Stomach (tissue), 9 donors: ENCODE data around the gene SYNE3. TPM values are rescaled to one million over a fixed set of nuclear protein-coding genes. Genes with fewer than 3 reads are reported as not detected.
A peak's percentile ranks its signal among the peaks of the same experiment; 100 is the strongest.

Experiments
- DNase-seq, 2 donors: peaks; one replicate each; pipeline versions ENCODE4 v3.0.0 to v3.0.0-alpha.2; 2013 to 2019
- H3K27ac ChIP-seq, 5 donors: fragments of 200-600 bp in 4 of 5; sonication (generic) in 4 of 5; one replicate each; pipeline ENCODE4 v1.5.1; 2013 to 2019; ENCODE audit warnings: mild to moderate bottlenecking in 1 of 5, moderate library complexity in 1 of 5
- H3K27me3 ChIP-seq, 3 donors: fragments of 200-600 bp; sonication (generic); one replicate each; pipeline ENCODE4 v1.5.1; 2017 to 2019; ENCODE audit warnings: mixed run types in 1 of 3
- H3K36me3 ChIP-seq, 4 donors: fragments of 200-600 bp; sonication (generic); 1 replicate in 3 of 4; 2 replicates in 1 of 4; pipeline ENCODE4 v1.5.1; 2016 to 2019
- H3K4me1 ChIP-seq, 4 donors: fragments of 200-600 bp; sonication (generic); one replicate each; pipeline ENCODE4 v1.5.1; 2016 to 2019
- H3K4me3 ChIP-seq, 4 donors: fragments of 200-600 bp; sonication (generic) in 3 of 4; one replicate each; pipeline ENCODE4 v1.5.1; 2016 to 2019; ENCODE audit warnings: mild to moderate bottlenecking in 1 of 4
- H3K9me3 ChIP-seq, 4 donors: fragments of 200-600 bp; sonication (generic); one replicate each; pipeline ENCODE4 v1.5.1; 2016 to 2019
- EP300 ChIP-seq: sonication (generic); formaldehyde crosslinking; IDR thresholded peaks from one replicate; pipeline ENCODE4 v1.6.1; 2017; ENCODE audit warnings: antibody characterized with exemption
- POLR2A ChIP-seq, 4 donors: fragments of 450-650 bp; IDR thresholded peaks; one replicate each; pipeline ENCODE4 v1.6.1; 2016; ENCODE audit warnings: antibody characterized with exemption in 4 of 4, control low read depth in 2 of 4, mild to moderate bottlenecking in 1 of 4, moderate library complexity in 1 of 4
- POLR2AphosphoS5 ChIP-seq, 3 donors: sonication (generic); formaldehyde crosslinking; IDR thresholded peaks; one replicate each; pipeline ENCODE4 v1.6.1; 2016; ENCODE audit warnings: antibody characterized with exemption in 3 of 3
- WGBS, 5 donors: extraction: QIAGEN DNeasy Blood & Tissue Kit in 3 of 5; methylation state at CpG; one replicate each; pipeline versions ENCODE4 v1.1.5 to v1.1.7; 2013 to 2018; 5-methylcytosine and 5-hydroxymethylcytosine counted together
- intact Hi-C: fragments of 100-400 bp; cut with DNase I; formaldehyde crosslinking; loops from one replicate; pipeline ENCODE4 v1.15.1; 2023; ENCODE audit warnings: low total_unique reads
- polyA plus RNA-seq, 3 donors: library from polyadenylated mRNA; stranded (reverse); fragments of 200-250 nt; gene quantifications; one replicate each; pipeline ENCODE4 v1.2.3, GENCODE V29; 2013
- total RNA-seq, 5 donors: library from RNA; depleted of rRNA; stranded (reverse); fragments of >200 nt; gene quantifications; one replicate each; pipeline versions ENCODE4 v1.1.0 to v1.2.3, GENCODE V29; 2014 to 2016
- TF ChIP-seq, protein P1 (sequence below), 7 experiments: fragments of 450-650 bp in 4 of 7; fragments of 200-600 bp in 3 of 7; sonication (generic) in 3 of 7; IDR thresholded peaks; one replicate each; pipeline ENCODE4 v1.5.1; 2016 to 2019; ENCODE audit warnings: antibody characterized with exemption in 7 of 7, control low read depth in 2 of 7, mild to moderate bottlenecking in 1 of 7
- donor health status: healthy with polysubstance abuse.
- donor health status: Bipolar disorder and iron deficiency.
- donor health status: healthy.

The SYNE3 gene
- total and polyA plus RNA-seq, 8 donors = 0.58 to 85.2 (median 5.9) TPM

DNA sequence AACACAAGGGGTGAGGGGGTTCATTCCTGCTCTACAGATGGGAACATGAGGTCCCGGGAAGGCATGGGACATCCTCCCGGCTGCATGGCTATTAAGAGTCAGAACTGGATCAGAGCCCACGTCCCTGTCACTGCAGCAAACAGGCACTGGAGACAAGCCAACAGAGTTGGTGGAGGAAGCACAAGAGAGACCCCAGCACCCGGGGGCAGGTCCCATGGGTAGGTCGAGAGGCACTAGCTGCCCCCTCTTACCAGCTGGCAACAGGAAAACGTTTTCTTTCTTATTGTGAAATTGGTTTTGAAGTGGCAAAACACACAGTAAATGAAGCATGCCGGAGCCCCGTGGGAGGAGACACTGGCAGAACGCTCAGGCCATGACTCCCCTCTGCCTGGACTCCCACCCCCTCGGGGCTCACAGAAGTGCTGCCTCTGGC lies 43.6 kb downstream of the SYNE3 start:
- DNase-seq = no peak
- intact Hi-C loops = no loop called here
- Histone ChIP-seq H3K36me3 (peaks cover 9 to 50% (median 48%) of the 10 kb centered on the region in 4 donors), H3K9me3 (no peaks in the 10 kb centered on the region), H3K4me1 (peaks cover 8 to 15% (median 13%) of the 10 kb centered on the region in 4 donors), H3K4me3 (no peak overlapping the region), H3K27ac (no peak overlapping the region), H3K27me3 (no peaks in the 10 kb centered on the region)
- 71 to 76% (median 71%) methylated on average over 10 of the region's 10 CpGs for WGBS, 5 donors
- TF ChIP-seq POLR2A (IDR thresholded peaks at IDR 0.05) (no peak), POLR2AphosphoS5 (IDR thresholded peaks at IDR 0.05) (no peak), EP300 (no peak)
- TF ChIP-seq, protein P1, sequence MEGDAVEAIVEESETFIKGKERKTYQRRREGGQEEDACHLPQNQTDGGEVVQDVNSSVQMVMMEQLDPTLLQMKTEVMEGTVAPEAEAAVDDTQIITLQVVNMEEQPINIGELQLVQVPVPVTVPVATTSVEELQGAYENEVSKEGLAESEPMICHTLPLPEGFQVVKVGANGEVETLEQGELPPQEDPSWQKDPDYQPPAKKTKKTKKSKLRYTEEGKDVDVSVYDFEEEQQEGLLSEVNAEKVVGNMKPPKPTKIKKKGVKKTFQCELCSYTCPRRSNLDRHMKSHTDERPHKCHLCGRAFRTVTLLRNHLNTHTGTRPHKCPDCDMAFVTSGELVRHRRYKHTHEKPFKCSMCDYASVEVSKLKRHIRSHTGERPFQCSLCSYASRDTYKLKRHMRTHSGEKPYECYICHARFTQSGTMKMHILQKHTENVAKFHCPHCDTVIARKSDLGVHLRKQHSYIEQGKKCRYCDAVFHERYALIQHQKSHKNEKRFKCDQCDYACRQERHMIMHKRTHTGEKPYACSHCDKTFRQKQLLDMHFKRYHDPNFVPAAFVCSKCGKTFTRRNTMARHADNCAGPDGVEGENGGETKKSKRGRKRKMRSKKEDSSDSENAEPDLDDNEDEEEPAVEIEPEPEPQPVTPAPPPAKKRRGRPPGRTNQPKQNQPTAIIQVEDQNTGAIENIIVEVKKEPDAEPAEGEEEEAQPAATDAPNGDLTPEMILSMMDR (IDR thresholded peaks at IDR 0.05) = no peak

DNA sequence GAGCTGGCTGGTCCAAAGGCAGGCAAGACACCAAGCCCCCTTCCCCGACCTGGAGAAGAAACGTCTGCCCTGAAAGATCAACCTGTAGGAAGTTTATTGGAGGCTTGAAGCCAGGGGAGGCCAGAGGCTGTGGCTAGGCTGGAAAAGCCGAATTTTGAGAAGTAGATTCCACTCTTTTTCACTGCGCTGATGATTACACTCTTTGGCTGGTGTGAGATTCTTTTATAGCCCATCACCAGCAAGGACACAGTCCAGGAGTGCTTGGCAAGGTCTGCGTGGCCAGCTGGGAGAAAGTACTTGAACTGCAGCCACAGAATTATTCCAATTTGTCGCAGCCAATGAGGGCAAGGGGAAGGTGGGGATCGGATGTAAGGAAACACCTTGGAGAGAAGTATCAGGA lies 45.0 kb downstream of the SYNE3 start:
- H3K36me3 ChIP-seq = peaks cover 9 to 58% (median 55%) of the 10 kb centered on the region in 4 donors
- DNase-seq = no peak
- H3K9me3 ChIP-seq = no peaks in the 10 kb centered on the region
- TF ChIP-seq, protein P1 (IDR thresholded peaks at IDR 0.05) = no peak
- TF ChIP-seq POLR2AphosphoS5 (IDR thresholded peaks at IDR 0.05) (no peak), EP300 (no peak), POLR2A (IDR thresholded peaks at IDR 0.05) (no peak)
- WGBS, 5 donors = 76 to 86% (median 84%) methylated on average over 6 to 7 of the region's 7 CpGs
- no peaks in the 10 kb centered on the region for H3K27me3 ChIP-seq
- H3K4me1 ChIP-seq = peaks cover 10 to 18% (median 14%) of the 10 kb centered on the region in 4 donors
- no peak overlapping the region for H3K27ac ChIP-seq
- no peak overlapping the region for H3K4me3 ChIP-seq
- intact Hi-C loops = no loop called here

- peaks cover 9 to 62% (median 56%) of the 10 kb centered on the region in 4 donors for H3K36me3 ChIP-seq
- no peak for DNase-seq
- no peak for TF ChIP-seq EP300
- WGBS, 5 donors = 83 to 100% (median 85%) methylated on average over 2 of the region's 2 CpGs
- no peak overlapping the region for H3K4me3 ChIP-seq
- no peaks in the 10 kb centered on the region for H3K9me3 ChIP-seq
- H3K27me3 ChIP-seq = no peaks in the 10 kb centered on the region
- peaks cover 10 to 18% (median 14%) of the 10 kb centered on the region in 4 donors for H3K4me1 ChIP-seq
- intact Hi-C loops = no loop called here
- no peak overlapping the region for H3K27ac ChIP-seq
These were observed 45.4 kb downstream of the SYNE3 start for GRCh38 chr14:95471016-95471415.

GRCh38 chr14:95469134-95469481 lies 47.3 kb downstream of the SYNE3 start:
- TF ChIP-seq POLR2AphosphoS5 (IDR thresholded peaks at IDR 0.05) (no peak), EP300 (no peak), POLR2A (IDR thresholded peaks at IDR 0.05) (no peak)
- TF ChIP-seq, protein P1 (IDR thresholded peaks at IDR 0.05) = no peak
- 52 to 76% (median 72%) methylated on average over 3 of the region's 3 CpGs for WGBS, 5 donors

DNA sequence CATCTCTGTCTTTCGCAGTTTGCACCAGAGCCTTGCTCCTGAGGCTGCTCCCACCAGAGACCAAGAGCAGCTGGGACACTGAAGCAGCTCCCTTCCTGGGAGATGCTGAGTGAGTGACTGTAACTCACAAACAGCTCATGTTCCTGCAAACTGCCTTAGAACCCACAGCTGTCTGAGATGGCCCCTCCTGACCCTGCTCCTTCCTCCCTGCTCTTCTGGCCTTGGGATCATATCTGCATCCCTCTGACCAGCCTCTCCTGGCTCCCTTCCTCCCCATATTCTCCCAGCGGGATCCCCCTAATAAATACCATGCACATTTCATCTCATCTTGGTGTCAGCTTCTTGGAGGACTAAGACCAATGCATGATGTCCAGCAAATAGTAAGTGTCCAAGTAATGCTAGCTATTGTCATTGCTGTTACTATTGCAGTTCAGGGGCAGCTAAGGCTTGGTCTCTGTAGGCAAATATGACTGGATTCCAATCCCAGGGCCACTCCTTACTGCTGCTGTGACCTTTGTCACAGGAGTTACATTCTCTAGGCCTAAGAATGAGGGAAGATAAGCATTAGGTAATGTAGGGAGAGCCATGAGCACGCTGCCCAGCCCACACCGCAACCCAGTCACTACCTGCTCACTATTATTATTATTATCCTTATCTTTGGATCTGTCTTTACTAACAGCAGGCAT lies 47.9 kb downstream of the SYNE3 start:
- TF ChIP-seq POLR2AphosphoS5 (IDR thresholded peaks at IDR 0.05) (peak in 2 of 3 donors; percentile 26 to 70), POLR2A (IDR thresholded peaks at IDR 0.05) (no peak)
- WGBS, 5 donors = 59 to 70% (median 64%) methylated on average over 4 of the region's 4 CpGs
- H3K4me1 ChIP-seq = peaks cover 14 to 28% (median 18%) of the 10 kb centered on the region in 4 donors
- no peak overlapping the region for H3K4me3 ChIP-seq
- H3K27me3 ChIP-seq = no peaks in the 10 kb centered on the region
- DNase-seq = peak; percentile 48 to 90
- intact Hi-C loops = no loop called here
- H3K27ac ChIP-seq = peak overlapping the region; percentile 18 to 69 (median 60)
- peaks cover 0 to 48% (median 45%) of the 10 kb centered on the region in 4 donors for H3K36me3 ChIP-seq
- no peaks in the 10 kb centered on the region for H3K9me3 ChIP-seq

More at GRCh38 chr14:95469134-95469481, 47.3 kb downstream of the SYNE3 start:
- no peak overlapping the region for H3K4me3 ChIP-seq
- peaks cover 13 to 23% (median 14%) of the 10 kb centered on the region in 4 donors for H3K4me1 ChIP-seq
- H3K36me3 ChIP-seq = peaks cover under 1 to 53% (median 46%) of the 10 kb centered on the region in 4 donors
- no peaks in the 10 kb centered on the region for H3K27me3 ChIP-seq
- peak overlapping the region; percentile 18 to 69 (median 60) for H3K27ac ChIP-seq
- no peaks in the 10 kb centered on the region for H3K9me3 ChIP-seq
- intact Hi-C loops = no loop called here
- DNase-seq = no peak
